Breast epithelium (tissue), 4 donors: ENCODE results near the gene TPSG1. TPM values are rescaled to one million over a fixed set of nuclear protein-coding genes. Genes with fewer than 3 reads are reported as not detected.

Experiments used
- DNase-seq, 2 donors: peaks; one replicate each; pipeline ENCODE4 v3.0.0-alpha.2; 2019; ENCODE audit warnings: low spot score in 2 of 2
- H3K27ac ChIP-seq, 2 donors: fragments of 200-600 bp; sonication (generic) in 1 of 2; one replicate each; pipeline ENCODE4 v1.5.1; 2016 to 2019; ENCODE audit warnings: mild to moderate bottlenecking in 1 of 2
- H3K27me3 ChIP-seq, 2 donors: fragments of 200-600 bp; sonication (generic) in 1 of 2; one replicate each; pipeline versions ENCODE4 v1.5.1 to v1.6.0; 2017 to 2019; ENCODE audit warnings: control low read depth in 1 of 2, mild to moderate bottlenecking in 1 of 2
- H3K36me3 ChIP-seq: fragments of 200-600 bp; one replicate; pipeline ENCODE4 v1.5.1; 2019
- H3K4me1 ChIP-seq, 2 donors: fragments of 200-600 bp; sonication (generic); one replicate each; pipeline ENCODE4 v1.5.1; 2016 to 2019; ENCODE audit warnings: control low read depth in 1 of 2
- H3K4me3 ChIP-seq, 3 donors: fragments of 200-600 bp; sonication (generic); 1 replicate in 2 of 3; 2 replicates in 1 of 3; pipeline ENCODE4 v1.5.1; 2016 to 2019; ENCODE audit warnings: mild to moderate bottlenecking in 3 of 3, moderate library complexity in 2 of 3
- H3K9me3 ChIP-seq, 2 donors: fragments of 200-600 bp; sonication (generic) in 1 of 2; one replicate each; pipeline ENCODE4 v1.5.1; 2016 to 2019; ENCODE audit warnings: control low read depth in 1 of 2
- CTCF ChIP-seq, 3 donors: fragments of 450-650 bp; IDR thresholded peaks; one replicate each; pipeline ENCODE4 v1.5.1; 2016 to 2017; ENCODE audit warnings: antibody characterized with exemption in 3 of 3, mild to moderate bottlenecking in 3 of 3, moderate library complexity in 3 of 3
- POLR2A ChIP-seq: fragments of 450-650 bp; IDR thresholded peaks from one replicate; pipeline ENCODE4 v1.6.1; 2016; ENCODE audit warnings: antibody characterized with exemption, mild to moderate bottlenecking, moderate library complexity
- POLR2AphosphoS5 ChIP-seq, 3 donors: sonication (generic); formaldehyde crosslinking; IDR thresholded peaks; one replicate each; pipeline ENCODE4 v1.6.1; 2017; ENCODE audit warnings: antibody characterized with exemption in 3 of 3
- intact Hi-C: fragments of 100-400 bp; cut with DNase I; formaldehyde crosslinking; loops from one replicate; pipeline ENCODE4 v1.15.1; 2023; ENCODE audit warnings: low total_unique reads
- total RNA-seq, 3 donors: library from RNA; depleted of rRNA; stranded (reverse); fragments of >200 nt; gene quantifications; one replicate each; pipeline ENCODE4 v1.1.0, GENCODE V29; 2016

Gene TPSG1
- total RNA-seq, 3 donors from 2014 or later = 0.73 to 1.8 TPM; not detected in 1

DNA sequence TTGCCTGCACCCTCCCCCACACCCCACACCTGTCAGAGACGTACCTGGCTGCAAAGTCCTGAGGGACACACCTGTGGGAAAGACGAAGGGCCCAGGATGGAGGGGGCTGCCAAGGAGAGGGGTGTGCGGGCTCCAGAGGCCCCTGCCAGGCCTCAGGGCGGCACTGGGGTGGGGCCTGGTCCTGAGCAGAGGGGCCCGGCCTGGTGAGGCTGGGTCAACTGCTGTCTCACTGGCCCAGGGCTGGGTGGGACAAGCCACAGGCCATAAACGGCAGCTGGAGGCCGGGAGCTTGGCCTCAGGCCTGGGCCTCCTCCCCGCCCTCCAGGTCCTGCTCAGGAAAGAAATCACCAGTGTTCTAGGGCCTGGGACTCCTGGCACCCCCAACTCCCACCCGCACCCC, 510 bp downstream of the TPSG1 start:
- Histone ChIP-seq H3K27ac (no peak overlapping the region), H3K4me1 (no peaks in the 10 kb centered on the region), H3K36me3 (no peaks in the 10 kb centered on the region), H3K27me3 (peaks cover 0 to 38% of the 10 kb centered on the region in 2 donors), H3K9me3 (no peaks in the 10 kb centered on the region), H3K4me3 (no peak overlapping the region)
- TF ChIP-seq POLR2AphosphoS5 (IDR thresholded peaks at IDR 0.05) (no peak), POLR2A (no peak), CTCF (IDR thresholded peaks at IDR 0.05) (no peak)
- intact Hi-C loops = no loop called here
- no peak for DNase-seq

GRCh38 chr16:1223355-1224214, 1.5 kb downstream of the TPSG1 start:
- H3K36me3 ChIP-seq = no peaks in the 10 kb centered on the region
- H3K9me3 ChIP-seq = no peaks in the 10 kb centered on the region
- TF ChIP-seq POLR2A (no peak), CTCF (IDR thresholded peaks at IDR 0.05) (no peak), POLR2AphosphoS5 (IDR thresholded peaks at IDR 0.05) (no peak)
- no peak overlapping the region for H3K27ac ChIP-seq
- no peak for DNase-seq
- intact Hi-C loops = no loop called here
- H3K4me3 ChIP-seq = no peak overlapping the region
- peaks cover 0 to 48% of the 10 kb centered on the region in 2 donors for H3K27me3 ChIP-seq
- no peaks in the 10 kb centered on the region for H3K4me1 ChIP-seq

- no peaks in the 10 kb centered on the region for H3K4me1 ChIP-seq
- no peak overlapping the region for H3K4me3 ChIP-seq
- H3K27me3 ChIP-seq = peaks cover 0 to 56% of the 10 kb centered on the region in 2 donors
- no peak for DNase-seq
- H3K27ac ChIP-seq = no peak overlapping the region
- H3K9me3 ChIP-seq = no peaks in the 10 kb centered on the region
- TF ChIP-seq POLR2A (no peak), POLR2AphosphoS5 (IDR thresholded peaks at IDR 0.05) (no peak), CTCF (IDR thresholded peaks at IDR 0.05) (no peak)
- H3K36me3 ChIP-seq = no peaks in the 10 kb centered on the region
- intact Hi-C loops = no loop called here
Measured at GRCh38 chr16:1222553-1223354, 2.3 kb downstream of the TPSG1 start.

DNA sequence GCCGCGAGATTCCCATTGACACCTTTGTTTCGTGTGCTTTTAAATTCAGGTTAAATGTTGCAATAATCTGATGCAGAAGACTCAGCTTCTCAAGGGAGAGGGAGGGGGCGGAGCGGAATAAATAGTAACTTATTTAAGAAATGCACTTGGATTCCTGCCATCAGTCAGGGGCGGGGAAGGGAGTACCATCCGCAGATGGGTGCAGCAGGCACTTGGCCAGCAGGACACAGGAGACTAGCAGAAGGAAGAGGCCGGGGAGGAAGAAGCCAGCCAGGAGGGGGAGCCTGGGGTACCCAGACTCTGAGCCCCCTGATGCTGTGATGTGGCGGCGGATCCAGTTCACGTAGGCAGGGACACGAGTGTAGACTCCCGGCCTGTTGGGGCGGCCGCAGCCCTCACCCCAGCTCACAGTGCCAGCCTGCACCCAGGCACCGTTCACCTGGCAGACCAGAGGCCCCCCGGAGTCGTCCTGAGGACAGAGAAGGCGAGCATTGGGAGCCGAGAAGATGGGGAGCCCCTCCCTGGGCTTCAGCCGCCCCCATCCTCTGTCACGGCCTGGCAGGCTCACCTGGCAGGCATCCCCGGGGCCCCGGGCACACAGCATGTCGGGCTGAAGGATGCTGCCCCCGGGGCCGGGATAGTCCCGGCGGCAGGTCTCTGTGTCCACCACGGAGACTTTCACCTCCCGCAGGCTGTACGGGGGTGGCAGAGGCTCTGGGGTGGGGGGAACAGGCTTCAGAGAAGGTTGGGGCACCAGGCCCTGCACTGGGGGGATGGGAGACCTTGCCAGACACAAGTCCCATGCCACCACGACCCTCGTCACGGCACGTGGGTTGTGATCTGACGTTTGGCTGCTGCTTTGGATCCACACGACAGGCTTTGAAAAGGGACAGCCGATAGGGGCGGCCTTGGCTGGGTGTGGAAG, 3.2 kb downstream of the TPSG1 start:
- Histone ChIP-seq H3K27ac (no peak overlapping the region), H3K4me1 (no peaks in the 10 kb centered on the region), H3K36me3 (no peaks in the 10 kb centered on the region), H3K4me3 (no peak overlapping the region), H3K9me3 (no peaks in the 10 kb centered on the region), H3K27me3 (peaks cover 0 to 65% of the 10 kb centered on the region in 2 donors)
- intact Hi-C loops = no loop called here
- no peak for DNase-seq
- TF ChIP-seq POLR2AphosphoS5 (IDR thresholded peaks at IDR 0.05) (no peak), CTCF (IDR thresholded peaks at IDR 0.05) (no peak), POLR2A (no peak)
